AML-193 (cell line): ENCODE results near the gene RNF8.
"Not testable (repeated sequence)": the region's sequence is repeated elsewhere in the genome, so short reads cannot be mapped to it uniquely, and the experiment has no call there.

ENCODE experiments used
- DNase-seq, 2 experiments: peaks; one replicate each; lab custom pipeline; 2025; lab: John Stamatoyannopoulos, UW

The RNF8 gene

GRCh38 chr6:37353761-37354525 is at the start of gene RNF8:
RNF8 (plus strand) TSS chr6:37353983; CDS start chr6:37354165, 182 bp downstream.
- peak; percentile 93 to 94 for DNase-seq

GRCh38 chr6:37304766-37305165 is 49.0 kb upstream of the RNF8 start:
- no peak for DNase-seq

GRCh38 chr6:37305841-37306425 is 47.9 kb upstream of the RNF8 start:
- DNase-seq: no peak

GRCh38 chr6:37306624-37307222 is 47.1 kb upstream of the RNF8 start:
- no peak for DNase-seq

GRCh38 chr6:37307484-37307883 is 46.3 kb upstream of the RNF8 start:
- not testable (repeated sequence) for DNase-seq

- no peak for DNase-seq
Measured at GRCh38 chr6:37308069-37308815, 45.5 kb upstream of the RNF8 start.

- no peak for DNase-seq
Measured at GRCh38 chr6:37309046-37309445, 44.7 kb upstream of the RNF8 start.

GRCh38 chr6:37309692-37310091 is 44.1 kb upstream of the RNF8 start:
- DNase-seq: no peak

GRCh38 chr6:37310966-37311365 is 42.8 kb upstream of the RNF8 start:
- DNase-seq: no peak

GRCh38 chr6:37311741-37312473 is 41.9 kb upstream of the RNF8 start:
- DNase-seq: no peak

GRCh38 chr6:37313723-37314486 is 39.9 kb upstream of the RNF8 start:
- DNase-seq: no peak

GRCh38 chr6:37314487-37315156 is 39.2 kb upstream of the RNF8 start:
- DNase-seq: peak; percentile 51 to 62

GRCh38 chr6:37315157-37315515 is 38.6 kb upstream of the RNF8 start:
- DNase-seq: no peak

GRCh38 chr6:37316071-37316470 is 37.7 kb upstream of the RNF8 start:
- no peak for DNase-seq

- DNase-seq: no peak
Measured at GRCh38 chr6:37317312-37318038, 36.3 kb upstream of the RNF8 start.

- no peak for DNase-seq
Measured at GRCh38 chr6:37319156-37319555, 34.6 kb upstream of the RNF8 start.

- DNase-seq: no peak
Measured at GRCh38 chr6:37319856-37320480, 33.8 kb upstream of the RNF8 start.

GRCh38 chr6:37320646-37321045 is 33.1 kb upstream of the RNF8 start:
- DNase-seq: no peak

- no peak for DNase-seq
Measured at GRCh38 chr6:37321101-37321500, 32.7 kb upstream of the RNF8 start.
